Measurements from ENCODE around the gene OAF. TPM values are rescaled to one million over a fixed set of nuclear protein-coding genes. Genes with fewer than 3 reads are reported as not detected.

Gene OAF
- total RNA-seq, 2 experiments from 2014 or later = 3.1 to 3.2 TPM

DNA sequence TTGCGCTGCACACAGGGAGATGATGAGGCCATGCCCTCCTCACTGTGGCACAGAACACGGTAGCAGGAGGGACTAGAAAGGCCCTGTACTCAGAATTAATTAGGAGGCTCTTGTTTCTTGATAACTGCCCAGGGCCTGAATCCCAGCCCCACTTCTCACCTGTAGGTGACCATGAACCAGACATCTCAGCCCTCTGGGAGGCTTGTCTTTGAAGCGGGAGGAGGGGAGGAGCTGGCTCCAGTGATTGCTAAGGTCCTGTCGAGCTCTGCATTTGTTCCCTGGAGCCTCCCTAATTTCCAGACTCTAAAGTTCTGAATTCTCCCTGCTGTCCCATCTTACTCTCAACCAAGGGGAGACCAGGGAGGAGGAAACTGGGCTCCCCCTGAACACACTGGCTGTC, 19.8 kb upstream of the OAF start:
- no peak for ATAC-seq (ENCODE audit: poor library complexity)
- H3K36me3 Mint-ChIP-seq (ENCODE audit: low read depth) = no peaks in the 10 kb centered on the region
- intact Hi-C loops (cut with DNase I, micrococcal nuclease) = no loop called here
- no peak overlapping the region for H3K4me3 Mint-ChIP-seq
- ChIA-PET CTCF (no interaction called here), POLR2A (no interaction called here)
- peaks cover under 1 to 2% of the 10 kb centered on the region in 2 experiments for H3K27me3 ChIP-seq (ENCODE audit: control insufficient read depth in 1 of 2, insufficient read depth in 2 of 2, low read length in 2 of 2)
- TF ChIP-seq, protein P1, sequence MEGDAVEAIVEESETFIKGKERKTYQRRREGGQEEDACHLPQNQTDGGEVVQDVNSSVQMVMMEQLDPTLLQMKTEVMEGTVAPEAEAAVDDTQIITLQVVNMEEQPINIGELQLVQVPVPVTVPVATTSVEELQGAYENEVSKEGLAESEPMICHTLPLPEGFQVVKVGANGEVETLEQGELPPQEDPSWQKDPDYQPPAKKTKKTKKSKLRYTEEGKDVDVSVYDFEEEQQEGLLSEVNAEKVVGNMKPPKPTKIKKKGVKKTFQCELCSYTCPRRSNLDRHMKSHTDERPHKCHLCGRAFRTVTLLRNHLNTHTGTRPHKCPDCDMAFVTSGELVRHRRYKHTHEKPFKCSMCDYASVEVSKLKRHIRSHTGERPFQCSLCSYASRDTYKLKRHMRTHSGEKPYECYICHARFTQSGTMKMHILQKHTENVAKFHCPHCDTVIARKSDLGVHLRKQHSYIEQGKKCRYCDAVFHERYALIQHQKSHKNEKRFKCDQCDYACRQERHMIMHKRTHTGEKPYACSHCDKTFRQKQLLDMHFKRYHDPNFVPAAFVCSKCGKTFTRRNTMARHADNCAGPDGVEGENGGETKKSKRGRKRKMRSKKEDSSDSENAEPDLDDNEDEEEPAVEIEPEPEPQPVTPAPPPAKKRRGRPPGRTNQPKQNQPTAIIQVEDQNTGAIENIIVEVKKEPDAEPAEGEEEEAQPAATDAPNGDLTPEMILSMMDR (IDR thresholded peaks at IDR 0.05) = no peak
- no peaks in the 10 kb centered on the region for H3K4me1 ChIP-seq (ENCODE audit: insufficient read depth, low read length)
- H3K9me3 Mint-ChIP-seq = no peaks in the 10 kb centered on the region
- no peak overlapping the region for H3K27ac Mint-ChIP-seq
- H3K4me1 Mint-ChIP-seq (ENCODE audit: low read depth) = no peaks in the 10 kb centered on the region
- H3K9me3 ChIP-seq (ENCODE audit: control insufficient read depth in 1 of 2, insufficient read depth in 1 of 2, low read length in 2 of 2) = no peaks in the 10 kb centered on the region
- H3K36me3 ChIP-seq (ENCODE audit: insufficient read depth, low read length) = no peaks in the 10 kb centered on the region
- no peak overlapping the region for H3K4me3 ChIP-seq (ENCODE audit: low read length)
- H3K27me3 Mint-ChIP-seq = peaks cover 14% of the 10 kb centered on the region
- no peak overlapping the region for H3K27ac ChIP-seq (ENCODE audit: low read depth in 1 of 2, low read length in 2 of 2)
- no peak for DNase-seq

DNA sequence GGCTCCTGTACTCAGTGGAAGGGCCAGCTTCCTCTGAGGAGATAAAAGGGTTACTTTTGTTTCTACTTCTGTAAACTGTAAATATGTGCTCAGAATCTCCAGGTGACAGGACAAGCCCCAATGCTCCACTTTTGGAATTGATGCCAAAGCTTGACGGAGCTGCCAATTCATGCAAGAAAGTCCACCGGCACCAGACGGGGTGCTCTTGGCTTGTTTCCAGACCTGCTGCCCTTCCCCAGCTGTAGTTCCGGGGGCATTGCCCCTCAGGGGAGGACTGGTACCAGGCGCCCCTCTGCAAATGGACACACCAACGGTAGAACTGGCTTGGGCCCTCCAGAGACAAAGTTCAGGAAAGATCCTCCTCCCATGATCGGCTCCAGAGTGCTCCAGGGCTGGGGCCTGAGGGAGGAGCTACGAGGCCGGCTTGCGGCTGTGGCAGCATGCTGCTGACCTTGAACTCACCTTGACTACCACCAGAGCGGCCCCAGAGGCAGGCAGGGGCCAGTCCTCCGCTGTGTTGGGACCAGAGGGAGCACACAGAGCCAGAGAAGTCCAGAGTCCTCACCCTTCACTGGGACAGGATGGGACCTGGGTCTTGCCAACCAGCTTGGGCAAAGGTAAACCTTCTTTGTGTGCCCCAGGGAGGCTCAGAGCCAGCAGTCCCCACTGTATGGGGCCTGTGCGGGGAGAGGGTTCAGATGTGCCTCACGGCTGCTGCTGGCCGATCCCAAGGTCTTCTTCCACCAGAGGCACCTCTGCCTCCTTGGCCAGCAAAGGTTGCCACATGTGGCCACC, 17.8 kb upstream of the OAF start:
- Histone ChIP-seq H3K27me3 (ENCODE audit: control insufficient read depth in 1 of 2, insufficient read depth in 2 of 2, low read length in 2 of 2) (peaks cover 0 to 3% of the 10 kb centered on the region in 2 experiments), H3K36me3 (ENCODE audit: insufficient read depth, low read length) (no peaks in the 10 kb centered on the region), H3K27ac (ENCODE audit: low read depth in 1 of 2, low read length in 2 of 2) (no peak overlapping the region), H3K4me3 (ENCODE audit: low read length) (no peak overlapping the region), H3K4me1 (ENCODE audit: insufficient read depth, low read length) (no peaks in the 10 kb centered on the region), H3K9me3 (ENCODE audit: control insufficient read depth in 1 of 2, insufficient read depth in 1 of 2, low read length in 2 of 2) (no peaks in the 10 kb centered on the region)
- Mint-ChIP-seq H3K27me3 (peaks cover 10% of the 10 kb centered on the region), H3K4me1 (ENCODE audit: low read depth) (no peaks in the 10 kb centered on the region), H3K4me3 (no peak overlapping the region), H3K27ac (no peak overlapping the region), H3K36me3 (ENCODE audit: low read depth) (no peaks in the 10 kb centered on the region), H3K9me3 (no peaks in the 10 kb centered on the region)
- POLR2A ChIA-PET = no interaction called here
- CTCF ChIA-PET = no interaction called here
- TF ChIP-seq, protein P1 (IDR thresholded peaks at IDR 0.05) = no peak
- DNase-seq = no peak
- ATAC-seq (ENCODE audit: poor library complexity) = no peak
- intact Hi-C loops (cut with DNase I, micrococcal nuclease) = no loop called here

DNA sequence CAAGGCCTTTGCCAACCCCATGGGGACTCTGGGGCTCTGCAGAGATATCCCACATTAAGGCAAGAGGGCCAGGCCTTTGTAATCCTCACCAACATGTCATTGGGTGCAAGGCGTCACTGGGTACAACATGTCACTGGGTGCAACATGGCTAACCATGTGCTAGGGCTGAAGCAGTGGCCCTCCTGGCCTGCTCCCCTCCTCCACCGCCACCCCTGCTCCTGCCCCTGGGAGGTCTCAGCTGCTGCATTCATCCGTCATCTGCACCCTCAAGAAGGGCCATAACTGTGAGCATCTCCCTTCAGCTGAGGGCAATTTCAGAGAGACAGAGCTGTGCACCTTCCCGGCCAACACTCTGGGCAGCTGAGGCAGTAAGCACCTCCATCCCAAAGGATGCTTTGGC, 16.7 kb upstream of the OAF start:
- ChIA-PET POLR2A (no interaction called here), CTCF (no interaction called here)
- H3K27me3 Mint-ChIP-seq = peaks cover 10% of the 10 kb centered on the region
- H3K27ac Mint-ChIP-seq = no peak overlapping the region
- H3K4me1 Mint-ChIP-seq (ENCODE audit: low read depth) = no peaks in the 10 kb centered on the region
- H3K4me3 ChIP-seq (ENCODE audit: low read length) = no peak overlapping the region
- H3K9me3 Mint-ChIP-seq = no peaks in the 10 kb centered on the region
- no peaks in the 10 kb centered on the region for H3K36me3 ChIP-seq (ENCODE audit: insufficient read depth, low read length)
- no peaks in the 10 kb centered on the region for H3K36me3 Mint-ChIP-seq (ENCODE audit: low read depth)
- intact Hi-C loops (cut with DNase I, micrococcal nuclease) = no loop called here
- no peak overlapping the region for H3K4me3 Mint-ChIP-seq
- no peak overlapping the region for H3K27ac ChIP-seq (ENCODE audit: low read depth in 1 of 2, low read length in 2 of 2)
- no peaks in the 10 kb centered on the region for H3K4me1 ChIP-seq (ENCODE audit: insufficient read depth, low read length)
- no peaks in the 10 kb centered on the region for H3K9me3 ChIP-seq (ENCODE audit: control insufficient read depth in 1 of 2, insufficient read depth in 1 of 2, low read length in 2 of 2)
- TF ChIP-seq, protein P1 (IDR thresholded peaks at IDR 0.05) = no peak
- DNase-seq (no peak), ATAC-seq (ENCODE audit: poor library complexity) (no peak)
- H3K27me3 ChIP-seq (ENCODE audit: control insufficient read depth in 1 of 2, insufficient read depth in 2 of 2, low read length in 2 of 2) = peaks cover under 1 to 3% of the 10 kb centered on the region in 2 experiments
